Testis (tissue), 2 donors: ENCODE measurements around the gene ZBTB20.

Experiments
- POLR2A ChIP-seq: fragments of 450-650 bp; IDR thresholded peaks from one replicate; pipeline ENCODE4 v1.6.1; 2017; ENCODE audit warnings: antibody characterized with exemption, mild to moderate bottlenecking, moderate library complexity
- TF ChIP-seq, protein P1 (sequence below), 3 experiments: fragments of 450-650 bp in 2 of 3; fragments of 200-600 bp in 1 of 3; sonication (generic) in 1 of 3; IDR thresholded peaks; one replicate each; pipeline ENCODE4 v1.5.1; 2016 to 2019; ENCODE audit warnings: antibody characterized with exemption in 3 of 3, mild to moderate bottlenecking in 2 of 3, moderate library complexity in 1 of 3

DNA sequence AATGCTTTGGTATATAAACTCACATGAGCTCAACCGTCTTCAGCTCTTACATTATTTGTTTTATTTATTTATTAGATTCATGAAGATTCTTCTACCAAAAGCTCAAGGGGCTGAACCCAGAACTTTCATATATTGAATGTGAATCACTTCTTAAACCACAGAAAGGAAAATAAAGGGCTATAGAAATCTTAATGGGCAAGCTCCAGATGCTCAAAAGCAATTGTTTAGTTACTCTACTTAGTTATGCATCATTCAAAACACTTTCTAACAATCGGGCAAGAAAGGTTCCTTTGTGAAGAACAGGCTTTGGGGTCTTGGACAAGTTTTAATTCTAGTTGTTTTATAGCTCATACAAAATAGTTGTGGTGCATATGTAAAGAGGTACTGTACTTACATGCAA lies 473.1 kb downstream of the ZBTB20 start:
- TF ChIP-seq POLR2A, result no peak
- TF ChIP-seq, protein P1, sequence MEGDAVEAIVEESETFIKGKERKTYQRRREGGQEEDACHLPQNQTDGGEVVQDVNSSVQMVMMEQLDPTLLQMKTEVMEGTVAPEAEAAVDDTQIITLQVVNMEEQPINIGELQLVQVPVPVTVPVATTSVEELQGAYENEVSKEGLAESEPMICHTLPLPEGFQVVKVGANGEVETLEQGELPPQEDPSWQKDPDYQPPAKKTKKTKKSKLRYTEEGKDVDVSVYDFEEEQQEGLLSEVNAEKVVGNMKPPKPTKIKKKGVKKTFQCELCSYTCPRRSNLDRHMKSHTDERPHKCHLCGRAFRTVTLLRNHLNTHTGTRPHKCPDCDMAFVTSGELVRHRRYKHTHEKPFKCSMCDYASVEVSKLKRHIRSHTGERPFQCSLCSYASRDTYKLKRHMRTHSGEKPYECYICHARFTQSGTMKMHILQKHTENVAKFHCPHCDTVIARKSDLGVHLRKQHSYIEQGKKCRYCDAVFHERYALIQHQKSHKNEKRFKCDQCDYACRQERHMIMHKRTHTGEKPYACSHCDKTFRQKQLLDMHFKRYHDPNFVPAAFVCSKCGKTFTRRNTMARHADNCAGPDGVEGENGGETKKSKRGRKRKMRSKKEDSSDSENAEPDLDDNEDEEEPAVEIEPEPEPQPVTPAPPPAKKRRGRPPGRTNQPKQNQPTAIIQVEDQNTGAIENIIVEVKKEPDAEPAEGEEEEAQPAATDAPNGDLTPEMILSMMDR (IDR thresholded peaks at IDR 0.05), result no peak
